GM12878 (cell line): ENCODE results near the gene FAM20B. TPM values are rescaled to one million over a fixed set of nuclear protein-coding genes. Genes with fewer than 3 reads are reported as not detected.

Source experiments
- ATAC-seq: fragments of 200-7000 bp; cut with Tn5 transposase; 3 replicates; pipeline ENCODE4 v1.9.1; 2020; ENCODE audit warnings: mild to moderate bottlenecking, moderate library complexity
- BruUV-seq: library from RNA; stranded (reverse); fragments of 400-500 nt; replicated peaks from 2 replicates; lab custom pipeline; 2021; lab: Mats Ljungman, UMichigan
- CTCF ChIA-PET: fragments of 300-600 bp; sonication (Branson Sonifier 250); formaldehyde crosslinking; extraction: SDS; loops from one replicate; lab custom pipeline; 2021; ENCODE audit warnings: inconsistent platforms; lab: Yijun Ruan, JAX
- POLR2A ChIA-PET: fragments of 350-600 bp; formaldehyde crosslinking; extraction: SDS; loops from one replicate; lab custom pipeline; 2021; ENCODE audit warnings: inconsistent platforms; lab: Charles Lee
- RAD21 ChIA-PET: fragments of 300-600 bp; sonication (Branson Sonifier 250); formaldehyde crosslinking; loops from one replicate; lab custom pipeline; 2023; ENCODE audit warnings: antibody characterized with exemption; ENCODE audit not compliant: unreplicated experiment; lab: Charles Lee
- SMC1A ChIA-PET: fragments of 300-600 bp; sonication (Branson Sonifier 250); formaldehyde crosslinking; loops from one replicate; lab custom pipeline; 2023; ENCODE audit not compliant: unreplicated experiment, uncharacterized antibody; lab: Charles Lee
- DNase-seq: peaks from one replicate; pipeline ENCODE4 v3.0.0-alpha.2; 2011; ENCODE audit warnings: low read depth, low spot score
- FAIRE-seq: peaks from 3 replicates; lab custom pipeline; 2011; peaks lifted over from hg19 to GRCh38; lab: Jason Lieb, UNC
- H2AFZ ChIP-seq: 2 replicates; pipeline ENCODE4 v1.6.0; 2011; ENCODE audit warnings: low read depth, low read length, control low read depth; ENCODE audit not compliant: control insufficient read depth
- H3K27ac ChIP-seq: 2 replicates; pipeline ENCODE4 v1.5.1; 2011; ENCODE audit warnings: control low read depth; ENCODE audit not compliant: control insufficient read depth, insufficient read depth
- H3K27me3 ChIP-seq, 2 experiments: replicated peaks in 1 of 2; 2 replicates each; pipeline versions ENCODE4 v1.6.0 to v1.6.1; 2011; ENCODE audit warnings: low read length in 1 of 2; ENCODE audit not compliant: control insufficient read depth in 2 of 2, insufficient read depth in 2 of 2
- H3K36me3 ChIP-seq, 2 experiments: 2 replicates each; pipeline ENCODE4 v1.5.1; 2011; ENCODE audit warnings: low read length in 1 of 2; ENCODE audit not compliant: control insufficient read depth in 2 of 2, insufficient read depth in 2 of 2
- H3K4me1 ChIP-seq: 2 replicates; pipeline ENCODE4 v1.6.1; 2011; ENCODE audit warnings: mild to moderate bottlenecking, low read length, moderate library complexity, mixed read lengths; ENCODE audit not compliant: control insufficient read depth, insufficient read depth
- H3K4me2 ChIP-seq: 2 replicates; pipeline ENCODE4 v1.6.0; 2011; ENCODE audit warnings: control low read depth; ENCODE audit not compliant: control insufficient read depth, insufficient read depth
- H3K4me3 ChIP-seq: fragments of 200-600 bp; sonication (generic); 2 replicates; pipeline ENCODE4 v1.5.1; 2016
- H3K79me2 ChIP-seq: 2 replicates; pipeline ENCODE4 v1.6.0; 2011; ENCODE audit warnings: low read length; ENCODE audit not compliant: control insufficient read depth, insufficient read depth
- H3K9ac ChIP-seq: 2 replicates; pipeline ENCODE4 v1.8.0; 2011; ENCODE audit warnings: low read length, control low read depth, mixed read lengths; ENCODE audit not compliant: control insufficient read depth, insufficient read depth
- H3K9me3 ChIP-seq: replicated peaks from 3 replicates; pipeline ENCODE4 v1.5.1; 2011; ENCODE audit warnings: mild to moderate bottlenecking, low read length; ENCODE audit not compliant: control insufficient read depth, insufficient read depth
- H4K20me1 ChIP-seq: 2 replicates; pipeline ENCODE4 v1.6.0; 2011; ENCODE audit not compliant: control insufficient read depth, insufficient read depth
- BHLHE40 ChIP-seq, 2 experiments: fragments of 450-650 bp in 1 of 2; IDR thresholded peaks; 2 replicates each; pipeline ENCODE4 v1.6.1; 2011 to 2017; ENCODE audit warnings: low read depth in 2 of 2, borderline replicate concordance in 1 of 2, improper control_type of control experiment in 1 of 2, low read length in 1 of 2, mild to moderate bottlenecking in 1 of 2
- CHD2 ChIP-seq: IDR thresholded peaks from 2 replicates; pipeline ENCODE4 v1.6.1; 2011; ENCODE audit warnings: low read depth, low read length, improper control_type of control experiment, borderline replicate concordance
- E4F1 ChIP-seq: fragments of 450-650 bp; IDR thresholded peaks from 2 replicates; pipeline ENCODE4 v1.6.1; 2018; ENCODE audit warnings: borderline replicate concordance, mild to moderate bottlenecking; ENCODE audit not compliant: partially characterized antibody
- ELK1 ChIP-seq: IDR thresholded peaks from 2 replicates; pipeline ENCODE4 v1.6.1; 2012; ENCODE audit warnings: low read depth, low read length, improper control_type of control experiment
- FOS ChIP-seq: IDR thresholded peaks from 3 replicates; pipeline ENCODE4 v1.6.1; 2011; ENCODE audit warnings: borderline replicate concordance; ENCODE audit not compliant: insufficient read length; ENCODE audit errors: extremely low read depth
- KDM1A ChIP-seq: fragments of 200-600 bp; sonication (generic); IDR thresholded peaks from 2 replicates; pipeline ENCODE4 v1.6.1; 2016; ENCODE audit warnings: borderline replicate concordance
- LARP7 ChIP-seq: fragments of 450-650 bp; IDR thresholded peaks from 2 replicates; pipeline ENCODE4 v1.6.1; 2017; ENCODE audit warnings: mild to moderate bottlenecking
- NR2C2 ChIP-seq: IDR thresholded peaks from 2 replicates; pipeline ENCODE4 v1.6.1; 2011; ENCODE audit warnings: borderline replicate concordance, low read depth; ENCODE audit not compliant: control insufficient read depth, insufficient read length
- POU2F2 ChIP-seq: IDR thresholded peaks from 3 replicates; pipeline ENCODE4 v1.6.1; 2011; ENCODE audit warnings: low read depth, mild to moderate bottlenecking, low read length, borderline replicate concordance
- RUNX3 ChIP-seq: IDR thresholded peaks from 2 replicates; pipeline ENCODE4 v1.6.1; 2012; ENCODE audit warnings: low read length, inconsistent platforms
- SMAD5 ChIP-seq: IDR thresholded peaks from 2 replicates; pipeline ENCODE4 v1.6.1; 2016; ENCODE audit warnings: antibody characterized with exemption, low read depth
- SPI1 ChIP-seq: IDR thresholded peaks from 2 replicates; pipeline ENCODE4 v1.6.1; 2011; ENCODE audit warnings: low read depth, mild to moderate bottlenecking, low read length, moderate library complexity, borderline replicate concordance; ENCODE audit not compliant: insufficient read depth
- SRF ChIP-seq, 2 experiments: IDR thresholded peaks; 2 replicates each; pipeline ENCODE4 v1.6.1; 2011; ENCODE audit warnings: low read depth in 2 of 2, low read length in 2 of 2, mild to moderate bottlenecking in 1 of 2, moderate library complexity in 1 of 2
- STAT3 ChIP-seq: IDR thresholded peaks from 2 replicates; pipeline ENCODE4 v1.6.1; 2011; ENCODE audit warnings: low read depth, low read length, improper control_type of control experiment
- TARDBP ChIP-seq: IDR thresholded peaks from 2 replicates; pipeline ENCODE4 v1.6.1; 2016; ENCODE audit warnings: borderline replicate concordance
- TCF12 ChIP-seq: IDR thresholded peaks from 2 replicates; pipeline ENCODE4 v1.6.1; 2011; ENCODE audit warnings: low read depth, mild to moderate bottlenecking, low read length
- ZBED1 ChIP-seq: IDR thresholded peaks from 2 replicates; pipeline ENCODE4 v1.6.1; 2016; ENCODE audit warnings: borderline replicate concordance
- ZBTB40 ChIP-seq: fragments of 450-650 bp; IDR thresholded peaks from 2 replicates; pipeline ENCODE4 v1.6.1; 2016; ENCODE audit warnings: mild to moderate bottlenecking, moderate library complexity, borderline replicate concordance
- ZZZ3 ChIP-seq: IDR thresholded peaks from 2 replicates; pipeline ENCODE4 v1.6.1; 2011; ENCODE audit warnings: low read depth; ENCODE audit not compliant: control insufficient read depth, insufficient read length
- WGBS: methylation state at CpG from one replicate; pipeline ENCODE4 v1.1.6; 2016; ENCODE audit warnings: low lambda C conversion rate; ENCODE audit not compliant: insufficient replicate concordance, insufficient coverage; ENCODE audit errors: missing lambda C conversion rate; 5-methylcytosine and 5-hydroxymethylcytosine counted together
- in situ Hi-C: fragments of 300-500 bp; cut with MboI; formaldehyde crosslinking; loops from 9 replicates; pipeline ENCODE4 v1.14.3; 2018; ENCODE audit warnings: mixed read lengths
- intact Hi-C: fragments of 100-400 bp; cut with micrococcal nuclease; formaldehyde crosslinking; loops from one replicate; pipeline ENCODE4 v1.14.2; 2022; ENCODE audit not compliant: unreplicated experiment
- polyA plus RNA-seq, 11 experiments: library from polyadenylated mRNA; depleted of rRNA in 4 of 11; unstranded in 6 of 11; stranded (reverse) in 5 of 11; fragments of >200 nt; fragmentation: Nextera tagmentation in 4 of 11; fragmentation: Illumina TruSeq in 1 of 11; extraction: Ambion mirVana in 4 of 11; extraction: Trizol in 1 of 11; gene quantifications; 1 replicate in 1 of 11; 2 replicates in 10 of 11; pipeline versions ENCODE4 v1.2.1 to v1.2.3, GENCODE V29; 2011 to 2016; ENCODE audit warnings: inconsistent platforms in 2 of 11, missing spikeins in 2 of 11, low read depth in 1 of 11
- total RNA-seq, 4 experiments: library from RNA; depleted of rRNA in 3 of 4; stranded (reverse); fragments of >200 nt in 3 of 4; fragmentation: Illumina TruSeq in 1 of 4; extraction: Trizol in 1 of 4; gene quantifications; 2 replicates each; pipeline versions ENCODE4 v1.2.1 to v1.2.3, GENCODE V29; 2013 to 2021

The FAM20B gene
- total and polyA plus RNA-seq, 10 of the 15 experiments (the other 5 are each of a cell fraction or from before 2014, with no cell fraction given): 2.4 to 25.6 (median 12.8) TPM

- RAD21 ChIA-PET: no interaction called here
- POLR2A ChIA-PET: no interaction called here
- Histone ChIP-seq H3K4me2 (no peak overlapping the region), H3K36me3 (peaks cover 0 to 3% of the 10 kb centered on the region in 2 experiments; a peak in 1 of 4 replicates), H3K4me3 (no peak overlapping the region), H3K27ac (no peak overlapping the region), H3K79me2 (no peaks in the 10 kb centered on the region), H4K20me1 (no peaks in the 10 kb centered on the region), H3K27me3 (no peaks in the 10 kb centered on the region), H3K9ac (no peak overlapping the region), H2AFZ (no peak overlapping the region), H3K9me3 (no peaks in the 10 kb centered on the region), H3K4me1 (no peaks in the 10 kb centered on the region)
- no TSS peak for BruUV-seq
- in situ Hi-C loops (no loop called here), intact Hi-C loops (no loop called here)
- DNase-seq (no peak), FAIRE-seq (no peak), ATAC-seq (no peak)
- 97% methylated on average over 2 of the region's 2 CpGs for WGBS
- CTCF ChIA-PET: interaction anchor here (1.9 kb wide), 1 partner anchor 11 kb away, joined by 5 read pairs; no protein-coding TSS in a partner anchor
- SMC1A ChIA-PET: no interaction called here
- TF ChIP-seq KDM1A (no peak), FOS (no peak), ZZZ3 (no peak), SPI1 (no peak), E4F1 (no peak), TARDBP (no peak), ZBTB40 (no peak), SRF (IDR thresholded peaks at IDR 0.05; ENCODE audit: low read depth in 2 of 2, low read length in 2 of 2) (no peak), ELK1 (no peak), RUNX3 (no peak), SMAD5 (no peak), POU2F2 (no peak), LARP7 (no peak), BHLHE40 (IDR thresholded peaks at IDR 0.05; ENCODE audit: borderline replicate concordance in 1 of 2, low read depth in 2 of 2, low read length in 1 of 2) (no peak), ZBED1 (no peak), NR2C2 (no peak), CHD2 (no peak), STAT3 (no peak), TCF12 (no peak)
These were observed 30.2 kb downstream of the FAM20B start for GRCh38 chr1:179055937-179056336.
